Middle frontal gyrus (tissue), 1 donor: ENCODE results near the gene CXXC5.

Experiments
- DNase-seq: peaks from one replicate; pipeline ENCODE4 v3.0.0-alpha.2; 2015; ENCODE audit warnings: low spot score; ENCODE audit errors: extremely low spot score

The CXXC5 gene

DNA sequence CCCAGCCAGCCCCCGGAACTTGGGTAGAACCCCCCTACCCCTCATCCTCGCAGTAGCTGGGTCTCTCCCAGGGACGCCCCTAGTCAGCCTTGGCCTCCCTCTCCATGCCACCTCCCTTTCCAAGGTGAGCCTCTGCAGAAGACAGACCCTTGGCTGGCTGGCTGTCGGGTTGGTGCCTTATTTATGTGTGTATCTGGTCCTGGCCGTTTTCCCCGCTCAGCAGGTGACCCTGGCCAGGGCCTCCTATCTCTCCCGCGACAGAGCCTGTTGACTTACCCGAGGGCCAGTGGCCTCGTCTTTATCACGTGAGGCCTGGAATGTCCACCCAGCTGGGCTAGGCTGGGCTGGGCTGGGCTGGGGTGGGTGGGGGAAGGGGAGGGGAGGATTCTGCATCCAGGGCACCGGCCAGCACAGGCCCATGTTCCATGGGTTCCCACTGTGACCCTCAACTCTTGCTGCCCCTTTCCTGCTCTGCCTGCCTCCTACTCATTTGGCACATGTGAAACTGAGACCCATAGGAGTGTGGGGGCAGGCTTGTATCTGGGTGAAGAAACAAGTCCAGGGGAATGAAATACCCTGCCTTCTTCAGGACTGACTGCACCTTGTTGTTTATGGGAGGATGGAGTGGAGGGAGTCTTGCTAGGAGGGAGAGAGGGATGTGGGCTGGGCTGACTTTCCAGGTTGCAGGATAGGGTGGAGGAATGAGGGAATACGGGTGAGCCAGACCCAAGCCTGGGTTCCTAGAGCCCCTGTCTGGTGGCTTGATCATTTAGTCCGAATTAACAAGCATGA is 3.1 kb downstream of the CXXC5 start:
- no peak for DNase-seq

GRCh38 chr5:139651853-139652787 is 4.0 kb downstream of the CXXC5 start:
- DNase-seq: peak; percentile 76

GRCh38 chr5:139652788-139653241 is 4.7 kb downstream of the CXXC5 start:
- no peak for DNase-seq

DNA sequence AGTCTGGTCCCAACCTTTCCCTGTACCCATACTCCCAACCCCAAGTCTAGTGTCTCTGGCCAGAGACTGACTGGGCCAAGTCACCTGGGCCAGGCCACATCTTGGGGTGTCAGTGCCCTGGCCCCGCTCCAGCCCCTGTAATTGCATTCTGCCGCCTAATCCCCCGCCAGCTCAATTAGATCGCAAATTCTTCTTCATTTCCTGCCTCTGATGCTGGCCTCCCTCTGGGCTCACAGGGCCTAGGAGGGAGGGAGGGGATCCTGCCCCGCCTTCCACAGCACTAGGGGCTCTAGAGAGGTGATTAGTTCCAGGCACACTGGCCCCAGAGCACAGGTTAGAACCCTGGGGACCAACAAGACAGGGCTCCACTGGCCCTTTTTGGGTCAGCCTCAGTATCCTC is 5.5 kb downstream of the CXXC5 start:
- DNase-seq: no peak

GRCh38 chr5:139654464-139654863 is 6.3 kb downstream of the CXXC5 start:
- DNase-seq: no peak

DNA sequence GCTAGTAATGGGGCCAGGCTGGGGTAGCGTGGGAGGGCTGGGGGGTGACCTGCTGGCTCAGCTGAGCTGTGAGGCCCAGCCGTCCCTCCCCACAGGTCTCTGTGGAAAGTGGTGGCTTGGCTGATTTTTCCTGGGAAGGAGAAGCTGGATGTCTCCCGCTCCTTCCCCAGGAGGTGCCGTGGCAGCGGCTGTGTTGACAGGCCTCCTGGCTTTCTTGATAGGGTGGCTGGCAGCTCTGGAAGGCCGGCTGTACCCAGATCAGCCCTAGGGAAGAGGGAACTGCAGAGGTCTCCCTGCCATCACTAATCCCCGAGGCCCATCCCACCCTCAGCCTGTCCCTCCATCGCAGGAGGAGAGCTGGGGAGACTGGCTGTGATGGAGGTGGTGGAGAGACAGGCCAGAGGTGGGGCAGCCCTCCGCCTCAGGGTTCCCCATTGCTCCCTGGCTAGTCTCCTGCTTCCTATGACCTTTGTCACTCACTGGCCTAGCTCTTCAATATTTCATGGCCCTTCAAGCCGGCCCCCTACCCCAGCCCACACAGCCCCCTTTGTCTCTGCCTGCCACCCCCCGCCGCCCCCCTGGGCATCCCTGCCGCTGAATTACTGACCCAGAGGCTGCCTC is 6.8 kb downstream of the CXXC5 start:
- no peak for DNase-seq

DNA sequence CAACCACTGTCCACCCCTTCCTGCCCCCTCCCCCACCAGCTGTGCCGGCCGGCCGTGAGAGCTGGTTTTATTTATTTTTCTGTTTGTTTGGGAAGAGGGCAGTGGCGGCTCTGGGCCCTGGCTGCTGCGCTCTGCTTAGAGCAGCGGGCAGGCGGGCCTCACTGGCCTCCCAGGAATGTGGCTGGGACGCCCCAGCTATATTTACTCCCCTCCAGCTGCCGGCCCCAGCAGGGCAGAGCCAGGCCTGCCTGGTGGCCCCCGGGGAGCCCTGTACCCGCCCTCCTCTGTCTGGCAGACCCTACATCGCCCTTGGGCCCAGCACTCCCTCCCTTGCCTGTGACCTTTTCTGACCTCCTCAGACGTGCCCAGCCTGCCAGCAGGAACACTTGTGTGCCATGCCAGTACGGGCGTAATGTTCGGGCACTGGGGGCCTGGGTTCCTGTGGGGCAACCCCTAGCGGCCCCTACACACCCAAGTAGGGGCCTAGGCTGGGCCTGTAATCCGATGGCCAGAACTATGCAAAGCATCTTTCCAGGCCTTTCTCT is 7.7 kb downstream of the CXXC5 start:
- DNase-seq: no peak

DNA sequence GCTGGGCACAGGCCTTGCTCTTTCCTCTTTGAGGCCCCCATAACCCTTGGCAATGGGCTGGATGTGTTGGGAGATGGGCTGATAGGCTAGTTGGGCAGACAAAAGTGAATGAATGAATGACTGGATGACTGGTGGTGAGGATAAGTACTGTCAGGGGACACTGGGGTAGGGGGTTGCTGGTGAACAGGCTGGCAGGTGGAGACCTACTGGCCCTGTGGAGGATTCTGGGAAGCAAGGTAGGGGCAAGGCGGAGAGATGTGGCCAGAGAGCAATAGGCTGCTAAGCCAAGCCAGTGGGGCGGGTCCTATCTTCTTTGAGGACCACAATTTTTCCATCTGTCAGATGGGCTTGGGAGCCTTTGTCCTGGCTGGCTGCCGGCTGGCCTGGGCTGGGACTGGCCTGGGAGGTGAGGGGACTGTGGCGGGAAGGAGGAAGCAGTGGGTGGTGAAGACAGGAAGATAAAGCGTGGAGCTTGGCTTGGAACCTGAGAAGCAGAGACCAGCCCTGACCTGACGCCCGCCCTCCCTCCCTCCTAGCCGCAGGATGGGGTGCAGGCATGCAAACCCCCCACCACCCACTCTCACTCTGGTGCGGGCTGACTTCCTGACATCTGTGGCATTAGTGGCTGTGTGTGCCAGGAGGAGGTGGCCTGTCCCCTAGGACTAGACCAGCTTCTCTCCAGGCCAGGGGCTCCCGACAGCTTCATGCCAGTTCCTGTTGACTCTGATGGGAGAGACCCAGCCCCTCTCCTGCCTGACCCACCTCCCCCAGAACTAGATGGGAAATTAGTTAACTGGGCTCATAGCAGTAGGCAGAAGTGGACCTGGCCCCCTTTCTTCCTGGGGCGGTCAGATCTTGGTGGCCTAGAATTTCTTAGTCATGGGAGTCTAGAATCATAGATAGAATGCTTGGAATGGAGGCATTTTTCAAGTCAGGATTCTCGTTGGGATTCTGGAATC is 9.5 kb downstream of the CXXC5 start:
- no peak for DNase-seq

- no peak for DNase-seq
Observed at GRCh38 chr5:139658501-139658927, 10.4 kb downstream of the CXXC5 start.

DNA sequence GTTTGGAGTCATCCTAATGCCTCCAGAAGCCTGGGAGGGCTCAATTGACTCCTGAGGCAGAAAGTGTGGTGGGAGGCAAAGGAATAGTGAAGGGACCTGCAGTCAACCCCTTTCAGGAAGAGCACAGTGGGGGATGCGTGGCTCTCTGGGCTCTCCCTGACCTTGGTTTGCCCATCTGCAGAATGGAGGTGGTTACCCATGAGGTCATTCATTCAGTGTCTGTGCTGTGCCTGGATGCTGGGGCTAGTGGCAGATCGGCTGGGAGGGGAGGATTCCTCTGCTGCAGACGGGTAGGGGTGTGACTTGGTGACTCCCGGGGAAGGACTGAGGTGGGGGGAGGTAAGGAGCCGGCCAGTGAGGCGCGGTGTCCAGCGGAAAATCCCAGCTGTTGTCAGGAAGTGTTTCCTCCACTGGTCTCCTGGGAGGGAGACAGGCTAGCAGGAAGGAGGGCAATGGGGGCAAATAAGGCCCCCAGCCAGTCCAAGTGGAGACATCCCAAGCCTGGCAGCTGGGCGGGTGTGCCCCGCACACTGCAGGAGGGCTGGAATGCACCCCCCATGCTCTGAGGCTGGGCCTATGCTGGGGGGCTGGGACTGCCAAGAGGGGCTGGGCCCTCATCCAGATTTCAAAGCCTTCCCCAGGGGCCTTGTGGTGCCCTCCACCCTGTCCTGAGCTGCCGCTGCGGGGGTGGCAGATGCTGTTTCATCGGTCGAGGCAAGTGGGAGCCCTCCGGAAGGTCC is 10.9 kb downstream of the CXXC5 start:
- no peak for DNase-seq

DNA sequence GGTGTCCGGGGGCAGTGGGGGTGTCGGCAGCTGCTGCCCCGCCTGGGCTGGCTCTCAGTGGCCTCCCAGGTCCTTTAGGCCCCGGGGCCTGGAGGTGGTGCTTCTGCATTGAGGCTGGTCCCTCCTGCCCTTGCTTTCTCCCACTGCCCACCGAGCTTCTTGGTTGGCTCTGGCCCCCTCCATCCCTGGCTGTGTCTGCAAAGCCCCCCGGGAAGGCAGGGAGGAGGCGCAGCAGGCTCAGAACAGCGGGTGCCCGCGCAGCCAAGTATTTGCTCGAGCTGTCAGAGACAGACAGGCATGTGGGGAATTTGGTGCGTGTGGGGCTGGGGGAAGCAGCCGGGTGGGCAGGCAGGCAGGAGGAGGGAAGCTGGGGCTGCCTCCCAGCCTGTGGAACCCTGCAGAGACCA is 11.5 kb downstream of the CXXC5 start:
- DNase-seq: no peak

GRCh38 chr5:139660105-139660922 is 12.2 kb downstream of the CXXC5 start:
- peak; percentile 75 for DNase-seq

DNA sequence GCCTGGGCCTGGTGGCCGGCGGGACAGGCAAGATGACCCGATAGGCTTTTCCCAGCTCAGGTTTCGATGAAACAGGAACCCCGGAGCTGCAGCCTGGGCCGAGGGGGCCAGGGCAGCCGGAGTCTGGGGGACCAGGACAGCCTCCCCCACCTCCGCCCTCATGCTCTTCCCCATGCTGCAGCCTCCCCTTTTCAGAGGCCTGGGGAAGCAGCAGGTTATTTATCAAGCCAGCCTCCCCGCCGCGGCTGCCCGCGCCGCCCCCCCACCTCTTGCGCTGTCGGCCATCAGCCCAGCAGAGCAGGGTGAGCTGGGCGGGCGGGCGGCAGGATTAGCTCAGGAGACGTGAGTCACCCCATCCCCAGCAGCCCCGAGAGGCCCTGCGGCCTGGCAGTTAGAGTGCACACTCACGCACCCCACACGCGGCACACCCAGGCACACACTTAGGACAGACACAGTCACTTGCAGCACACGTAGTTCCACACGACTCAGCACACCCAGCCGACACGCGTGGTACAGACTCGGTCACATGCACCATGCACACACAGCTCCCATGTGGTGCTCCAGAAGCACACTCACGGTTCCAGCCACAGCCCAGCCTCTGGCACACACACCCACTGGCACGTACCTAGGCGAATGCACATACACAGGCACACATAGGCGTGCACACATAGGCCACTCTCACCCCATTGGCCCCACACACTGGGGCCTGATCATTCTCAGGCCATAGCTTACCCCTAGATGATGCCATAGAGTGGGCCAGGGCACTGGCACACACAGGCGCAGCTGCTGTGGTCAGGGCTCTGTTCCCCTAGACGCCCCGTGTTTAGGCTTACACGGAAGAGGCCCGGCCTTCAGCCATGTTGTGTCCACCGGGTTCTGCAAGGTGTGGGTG is 13.0 kb downstream of the CXXC5 start:
- DNase-seq: no peak

DNA sequence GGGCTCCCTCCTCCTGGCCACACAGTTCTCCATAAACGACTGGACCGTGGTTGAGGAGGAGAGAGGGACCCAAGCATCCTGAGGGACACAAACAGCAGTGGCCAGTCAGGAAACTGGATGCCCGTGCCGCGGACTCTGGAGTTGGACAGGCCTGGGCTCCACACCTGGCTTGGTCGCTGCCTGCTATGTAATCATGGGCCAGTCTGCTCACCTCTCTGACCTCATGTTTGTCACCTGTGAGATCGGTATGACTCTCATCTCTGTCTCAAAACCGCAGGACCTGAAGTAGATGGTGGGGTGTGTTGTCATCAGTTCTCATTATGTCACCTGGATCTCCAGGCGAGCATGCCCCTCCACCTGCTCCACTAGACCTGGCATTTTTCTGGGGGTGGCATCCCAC is 14.5 kb downstream of the CXXC5 start:
- DNase-seq: no peak

- no peak for DNase-seq
Observed at GRCh38 chr5:139663207-139664085, 15.3 kb downstream of the CXXC5 start.

DNA sequence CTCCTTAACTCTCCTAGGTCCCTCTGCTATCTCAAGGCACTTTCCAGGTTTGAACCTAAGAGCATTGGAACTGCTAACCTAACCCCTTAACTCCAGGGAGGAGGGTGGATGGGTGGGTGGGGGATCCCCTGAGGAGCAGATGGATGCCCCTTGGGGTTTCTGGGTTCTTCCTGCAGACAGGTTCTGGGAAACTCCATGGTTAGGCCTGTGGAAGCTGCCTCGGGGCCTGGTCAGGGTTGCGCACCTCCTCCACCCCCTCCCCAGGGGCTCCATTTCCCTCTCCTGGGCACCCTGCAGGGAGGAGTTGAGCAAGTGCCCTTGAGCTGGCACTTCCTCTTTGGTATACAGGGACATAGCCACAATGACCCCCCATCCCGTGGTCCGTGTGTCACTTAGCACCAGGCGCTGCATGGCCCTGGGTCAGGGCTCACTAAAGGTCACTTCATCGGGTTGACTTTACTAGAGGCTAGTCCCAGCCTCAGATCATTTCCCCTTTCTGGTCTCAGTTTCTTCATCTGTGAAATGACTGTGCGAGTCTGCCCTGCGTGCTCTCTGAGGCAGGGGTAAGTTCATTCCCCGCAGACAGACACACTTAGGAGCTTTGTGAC is 16.0 kb downstream of the CXXC5 start:
- no peak for DNase-seq
